Nephron progenitor cell (in vitro differentiated cells): ENCODE results near the gene IGFBP7.

Experiments used
- DNase-seq: peaks from one replicate; pipeline ENCODE4 v3.0.0; 2021
- H3K27ac Mint-ChIP-seq: 2 replicates; pipeline ENCODE4 v1.8.0; 2021; ENCODE audit warnings: mild to moderate bottlenecking, moderate library complexity, mixed read lengths
- H3K27me3 Mint-ChIP-seq: 2 replicates; pipeline ENCODE4 v1.8.0; 2021; ENCODE audit warnings: mild to moderate bottlenecking, low read depth, mixed read lengths; ENCODE audit not compliant: poor library complexity
- H3K36me3 Mint-ChIP-seq: 2 replicates; pipeline ENCODE4 v1.8.0; 2021; ENCODE audit warnings: low read depth, mixed read lengths
- H3K4me1 Mint-ChIP-seq: 2 replicates; pipeline ENCODE4 v1.8.0; 2021; ENCODE audit warnings: mixed read lengths
- H3K4me3 Mint-ChIP-seq: 2 replicates; pipeline ENCODE4 v1.8.0; 2021; ENCODE audit warnings: mild to moderate bottlenecking, moderate library complexity, mixed read lengths
- H3K9me3 Mint-ChIP-seq: 2 replicates; pipeline ENCODE4 v1.8.0; 2021; ENCODE audit warnings: mild to moderate bottlenecking, moderate library complexity, mixed read lengths
- CTCF ChIP-seq: fragments of 200-600 bp; sonication (generic); IDR thresholded peaks from 2 replicates; pipeline ENCODE4 v1.5.0; 2021; ENCODE audit warnings: antibody characterized with exemption

IGFBP7 gene

GRCh38 chr4:57041020-57041419, 69.2 kb downstream of the IGFBP7 start:
- Mint-ChIP-seq H3K36me3 (no peaks in the 10 kb centered on the region), H3K4me3 (no peak overlapping the region), H3K9me3 (peaks cover under 1% of the 10 kb centered on the region), H3K27me3 (peaks cover 10% of the 10 kb centered on the region), H3K27ac (no peak overlapping the region), H3K4me1 (peaks cover 11% of the 10 kb centered on the region)
- DNase-seq, result no peak
- no peak for TF ChIP-seq CTCF

GRCh38 chr4:57040510-57040909, 69.7 kb downstream of the IGFBP7 start:
- Mint-ChIP-seq H3K4me1 (peaks cover 11% of the 10 kb centered on the region), H3K36me3 (no peaks in the 10 kb centered on the region), H3K27me3 (peaks cover 10% of the 10 kb centered on the region), H3K4me3 (no peak overlapping the region), H3K27ac (no peak overlapping the region), H3K9me3 (no peaks in the 10 kb centered on the region)
- DNase-seq, result no peak
- TF ChIP-seq CTCF, result no peak

- H3K9me3 Mint-ChIP-seq, result no peaks in the 10 kb centered on the region
- no peak for TF ChIP-seq CTCF
- DNase-seq, result no peak
- peaks cover 11% of the 10 kb centered on the region for H3K4me1 Mint-ChIP-seq
- no peak overlapping the region for H3K27ac Mint-ChIP-seq
- H3K27me3 Mint-ChIP-seq, result peaks cover 10% of the 10 kb centered on the region
- no peak overlapping the region for H3K4me3 Mint-ChIP-seq
- H3K36me3 Mint-ChIP-seq, result no peaks in the 10 kb centered on the region
Observed at GRCh38 chr4:57039345-57039744, 70.8 kb downstream of the IGFBP7 start.

- peak; percentile 81 for DNase-seq
- peak; percentile 88 for TF ChIP-seq CTCF
- no peak overlapping the region for H3K27ac Mint-ChIP-seq
- H3K9me3 Mint-ChIP-seq, result no peaks in the 10 kb centered on the region
- H3K4me1 Mint-ChIP-seq, result peaks cover 6% of the 10 kb centered on the region
- peak overlapping the region; percentile 74 for H3K4me3 Mint-ChIP-seq
- no peaks in the 10 kb centered on the region for H3K36me3 Mint-ChIP-seq
- H3K27me3 Mint-ChIP-seq, result peaks cover 10% of the 10 kb centered on the region
Observed at GRCh38 chr4:57037982-57038604, 72.1 kb downstream of the IGFBP7 start.

- peaks cover 10% of the 10 kb centered on the region for H3K27me3 Mint-ChIP-seq
- DNase-seq, result no peak
- H3K27ac Mint-ChIP-seq, result no peak overlapping the region
- no peak overlapping the region for H3K4me3 Mint-ChIP-seq
- TF ChIP-seq CTCF, result no peak
- H3K9me3 Mint-ChIP-seq, result no peaks in the 10 kb centered on the region
- H3K4me1 Mint-ChIP-seq, result peaks cover 6% of the 10 kb centered on the region
- peaks cover 18% of the 10 kb centered on the region for H3K36me3 Mint-ChIP-seq
Observed at GRCh38 chr4:57034520-57034919, 75.7 kb downstream of the IGFBP7 start.

- H3K27ac Mint-ChIP-seq, result no peak overlapping the region
Observed at GRCh38 chr4:57023104-57023503, 87.1 kb downstream of the IGFBP7 start.

More at GRCh38 chr4:57023104-57023503, 87.1 kb downstream of the IGFBP7 start:
- DNase-seq, result no peak
- no peak for TF ChIP-seq CTCF
- Mint-ChIP-seq H3K4me3 (no peak overlapping the region), H3K27me3 (no peaks in the 10 kb centered on the region), H3K4me1 (no peaks in the 10 kb centered on the region), H3K9me3 (no peaks in the 10 kb centered on the region), H3K36me3 (peaks cover 83% of the 10 kb centered on the region)
